Stomach (tissue), 9 donors: ENCODE results near the gene BTNL8. TPM values are rescaled to one million over a fixed set of nuclear protein-coding genes. Genes with fewer than 3 reads are reported as not detected.

ENCODE experiments used
- DNase-seq, 2 donors: peaks; one replicate each; pipeline versions ENCODE4 v3.0.0 to v3.0.0-alpha.2; 2013 to 2019
- H3K27ac ChIP-seq, 5 donors: fragments of 200-600 bp in 4 of 5; sonication (generic) in 4 of 5; one replicate each; pipeline ENCODE4 v1.5.1; 2013 to 2019; ENCODE audit warnings: mild to moderate bottlenecking in 1 of 5, moderate library complexity in 1 of 5
- H3K27me3 ChIP-seq, 3 donors: fragments of 200-600 bp; sonication (generic); one replicate each; pipeline ENCODE4 v1.5.1; 2017 to 2019; ENCODE audit warnings: mixed run types in 1 of 3
- H3K36me3 ChIP-seq, 4 donors: fragments of 200-600 bp; sonication (generic); 1 replicate in 3 of 4; 2 replicates in 1 of 4; pipeline ENCODE4 v1.5.1; 2016 to 2019
- H3K4me1 ChIP-seq, 4 donors: fragments of 200-600 bp; sonication (generic); one replicate each; pipeline ENCODE4 v1.5.1; 2016 to 2019
- H3K4me3 ChIP-seq, 4 donors: fragments of 200-600 bp; sonication (generic) in 3 of 4; one replicate each; pipeline ENCODE4 v1.5.1; 2016 to 2019; ENCODE audit warnings: mild to moderate bottlenecking in 1 of 4
- H3K9me3 ChIP-seq, 4 donors: fragments of 200-600 bp; sonication (generic); one replicate each; pipeline ENCODE4 v1.5.1; 2016 to 2019
- CTCF ChIP-seq, 7 experiments: fragments of 450-650 bp in 4 of 7; fragments of 200-600 bp in 3 of 7; sonication (generic) in 3 of 7; IDR thresholded peaks; one replicate each; pipeline ENCODE4 v1.5.1; 2016 to 2019; ENCODE audit warnings: antibody characterized with exemption in 7 of 7, control low read depth in 2 of 7, mild to moderate bottlenecking in 1 of 7
- EP300 ChIP-seq: sonication (generic); formaldehyde crosslinking; IDR thresholded peaks from one replicate; pipeline ENCODE4 v1.6.1; 2017; ENCODE audit warnings: antibody characterized with exemption
- POLR2A ChIP-seq, 4 donors: fragments of 450-650 bp; IDR thresholded peaks; one replicate each; pipeline ENCODE4 v1.6.1; 2016; ENCODE audit warnings: antibody characterized with exemption in 4 of 4, control low read depth in 2 of 4, mild to moderate bottlenecking in 1 of 4, moderate library complexity in 1 of 4
- POLR2AphosphoS5 ChIP-seq, 3 donors: sonication (generic); formaldehyde crosslinking; IDR thresholded peaks; one replicate each; pipeline ENCODE4 v1.6.1; 2016; ENCODE audit warnings: antibody characterized with exemption in 3 of 3
- WGBS, 5 donors: extraction: QIAGEN DNeasy Blood & Tissue Kit in 3 of 5; methylation state at CpG; one replicate each; pipeline versions ENCODE4 v1.1.5 to v1.1.7; 2013 to 2018; 5-methylcytosine and 5-hydroxymethylcytosine counted together
- intact Hi-C: fragments of 100-400 bp; cut with DNase I; formaldehyde crosslinking; loops from one replicate; pipeline ENCODE4 v1.15.1; 2023; ENCODE audit warnings: low total_unique reads
- polyA plus RNA-seq, 3 donors: library from polyadenylated mRNA; stranded (reverse); fragments of 200-250 nt; gene quantifications; one replicate each; pipeline ENCODE4 v1.2.3, GENCODE V29; 2013
- total RNA-seq, 5 donors: library from RNA; depleted of rRNA; stranded (reverse); fragments of >200 nt; gene quantifications; one replicate each; pipeline versions ENCODE4 v1.1.0 to v1.2.3, GENCODE V29; 2014 to 2016
- donor health status: healthy with polysubstance abuse.
- donor health status: Bipolar disorder and iron deficiency.
- donor health status: healthy.

The BTNL8 gene
- total and polyA plus RNA-seq, 8 donors = 0.76 to 22.0 (median 4.0) TPM

GRCh38 chr5:180873615-180874520, 25.1 kb upstream of the BTNL8 start:
- WGBS, 5 donors = 71 to 85% (median 79%) methylated on average over 13 of the region's 13 CpGs
- no peaks in the 10 kb centered on the region for H3K36me3 ChIP-seq
- TF ChIP-seq POLR2A (IDR thresholded peaks at IDR 0.05) (no peak), EP300 (no peak), POLR2AphosphoS5 (IDR thresholded peaks at IDR 0.05) (no peak), CTCF (IDR thresholded peaks at IDR 0.05) (no peak)
- no peaks in the 10 kb centered on the region for H3K9me3 ChIP-seq
- H3K27me3 ChIP-seq = no peaks in the 10 kb centered on the region
- H3K4me1 ChIP-seq = peaks cover 0 to 37% (median 22%) of the 10 kb centered on the region in 4 donors
- peak overlapping the region in 4 of 5 donors; percentile 48 to 84 (median 64) for H3K27ac ChIP-seq
- no peak overlapping the region for H3K4me3 ChIP-seq
- intact Hi-C loops = no loop called here
- DNase-seq = peak in 1 of 2 donors; percentile 30

GRCh38 chr5:180874804-180875582, 24.0 kb upstream of the BTNL8 start:
- no peaks in the 10 kb centered on the region for H3K36me3 ChIP-seq
- DNase-seq = no peak
- peak overlapping the region in 4 of 5 donors; percentile 48 to 84 (median 64) for H3K27ac ChIP-seq
- H3K4me3 ChIP-seq = no peak overlapping the region
- H3K27me3 ChIP-seq = no peaks in the 10 kb centered on the region
- H3K4me1 ChIP-seq = peaks cover 0 to 28% (median 15%) of the 10 kb centered on the region in 4 donors
- TF ChIP-seq POLR2A (IDR thresholded peaks at IDR 0.05) = no peak
- peak; percentile 4 for TF ChIP-seq EP300
- no peak for TF ChIP-seq CTCF (IDR thresholded peaks at IDR 0.05)
- no peak for TF ChIP-seq POLR2AphosphoS5 (IDR thresholded peaks at IDR 0.05)
- intact Hi-C loops = no loop called here
- no peaks in the 10 kb centered on the region for H3K9me3 ChIP-seq
- WGBS, 5 donors = 42 to 64% (median 50%) methylated on average over 11 to 12 of the region's 12 CpGs

- intact Hi-C loops = no loop called here
- no peaks in the 10 kb centered on the region for H3K36me3 ChIP-seq
- no peaks in the 10 kb centered on the region for H3K27me3 ChIP-seq
- peak overlapping the region in 3 of 5 donors; percentile 55 to 84 (median 74) for H3K27ac ChIP-seq
- peaks cover 0 to 23% (median 15%) of the 10 kb centered on the region in 4 donors for H3K4me1 ChIP-seq
- TF ChIP-seq EP300 = peak; percentile 87
- no peak for TF ChIP-seq CTCF (IDR thresholded peaks at IDR 0.05)
- peak in 1 of 3 donors; percentile 91 for TF ChIP-seq POLR2AphosphoS5 (IDR thresholded peaks at IDR 0.05)
- no peak for TF ChIP-seq POLR2A (IDR thresholded peaks at IDR 0.05)
- H3K9me3 ChIP-seq = no peaks in the 10 kb centered on the region
- no peak overlapping the region for H3K4me3 ChIP-seq
- DNase-seq = no peak
- WGBS, 5 donors = 61 to 74% (median 70%) methylated on average over 10 of the region's 10 CpGs
Observed at GRCh38 chr5:180875860-180876426, 23.0 kb upstream of the BTNL8 start.
